Activated CD4-positive, alpha-beta T cell treated with anti-CD3 and anti-CD28 coated beads, Interleukin-2, amount 50 U/mL, for 1 hour (primary cell): ENCODE results near the gene PAK1IP1.
A peak's percentile ranks its signal among the peaks of the same experiment; 100 is the strongest.
"Not testable (repeated sequence)": the region's sequence is repeated elsewhere in the genome, so short reads cannot be mapped to it uniquely, and the experiment has no call there.

ENCODE experiments used
- DNase-seq: peaks from one replicate; pipeline ENCODE4 v3.0.0-alpha.2; 2020

PAK1IP1 gene

GRCh38 chr6:10694302-10695085 lies at the start of gene PAK1IP1, which contains the start of gene C6orf52:
Gene PAK1IP1 (plus strand): TSS chr6:10694972. CDS start chr6:10694986, 14 bp downstream.
Gene C6orf52 (minus strand): TSS chr6:10694616. CDS start chr6:10687550, 7,066 bp downstream.
- peak; percentile 92 for DNase-seq

GRCh38 chr6:10655508-10656055 lies 39.2 kb upstream of the PAK1IP1 start:
- DNase-seq = no peak

- DNase-seq = no peak
Measured at GRCh38 chr6:10658910-10659698, 35.7 kb upstream of the PAK1IP1 start.

- no peak for DNase-seq
Measured at GRCh38 chr6:10659699-10660348, 34.9 kb upstream of the PAK1IP1 start.

GRCh38 chr6:10660431-10661191 lies 34.2 kb upstream of the PAK1IP1 start:
- not testable (repeated sequence) for DNase-seq

- DNase-seq = no peak
Measured at GRCh38 chr6:10662207-10662606, 32.6 kb upstream of the PAK1IP1 start.

GRCh38 chr6:10662742-10663141 lies 32.0 kb upstream of the PAK1IP1 start:
- DNase-seq = no peak

GRCh38 chr6:10665595-10665994 lies 29.2 kb upstream of the PAK1IP1 start:
- DNase-seq = not testable (repeated sequence)

- no peak for DNase-seq
Measured at GRCh38 chr6:10668126-10668917, 26.4 kb upstream of the PAK1IP1 start.

- no peak for DNase-seq
Measured at GRCh38 chr6:10676403-10676802, 18.4 kb upstream of the PAK1IP1 start.

- DNase-seq = no peak
Measured at GRCh38 chr6:10678456-10678855, 16.3 kb upstream of the PAK1IP1 start.

GRCh38 chr6:10681795-10682194 lies 13.0 kb upstream of the PAK1IP1 start:
- DNase-seq = no peak

GRCh38 chr6:10682355-10682988 lies 12.3 kb upstream of the PAK1IP1 start:
- DNase-seq = no peak

GRCh38 chr6:10684618-10685017 lies 10.2 kb upstream of the PAK1IP1 start:
- no peak for DNase-seq

- DNase-seq = no peak
Measured at GRCh38 chr6:10685092-10685915, 9.5 kb upstream of the PAK1IP1 start.

GRCh38 chr6:10686901-10687300 lies 7.9 kb upstream of the PAK1IP1 start:
- no peak for DNase-seq

GRCh38 chr6:10687582-10687981 lies 7.2 kb upstream of the PAK1IP1 start:
- DNase-seq = no peak

- no peak for DNase-seq
Measured at GRCh38 chr6:10690651-10691445, 3.9 kb upstream of the PAK1IP1 start.

- DNase-seq = no peak
Measured at GRCh38 chr6:10692965-10693538, 1.7 kb upstream of the PAK1IP1 start.
